ENCODE results near the gene SGMS1. TPM values are rescaled to one million over a fixed set of nuclear protein-coding genes. Genes with fewer than 3 reads are reported as not detected.
"Not testable (repeated sequence)": the region's sequence is repeated elsewhere in the genome, so short reads cannot be mapped to it uniquely, and the experiment has no call there.

Gene SGMS1
- total RNA-seq, 1 donor from 2014 or later: 9.2 TPM

GRCh38 chr10:50431791-50432190 is 192.0 kb downstream of the SGMS1 start:
- Histone ChIP-seq H4K20me1 (ENCODE audit: low read depth) (no peaks in the 10 kb centered on the region), H3K27ac (no peak overlapping the region), H3K9ac (no peak overlapping the region), H3K79me2 (ENCODE audit: low read depth) (no peaks in the 10 kb centered on the region), H3K4me2 (no peak overlapping the region), H3K4me1 (no peaks in the 10 kb centered on the region), H3K27me3 (no peaks in the 10 kb centered on the region), H3F3A (ENCODE audit: low read depth) (no peaks in the 10 kb centered on the region), H3K9me3 (ENCODE audit: low read depth) (no peaks in the 10 kb centered on the region), H3K4me3 (no peak overlapping the region), H3K36me3 (no peaks in the 10 kb centered on the region), H2AFZ (replicated peaks) (no peak overlapping the region)
- H3K36me3 Mint-ChIP-seq: peaks cover 1% of the 10 kb centered on the region
- no peak overlapping the region for H3K4me3 Mint-ChIP-seq
- TF ChIP-seq CTCF (IDR thresholded peaks at IDR 0.05) (no peak), EZH2 (IDR thresholded peaks at IDR 0.05) (no peak)
- H3K4me1 Mint-ChIP-seq: peaks cover 3% of the 10 kb centered on the region
- no peak for DNase-seq (ENCODE audit: low spot score)
- H3K27me3 Mint-ChIP-seq (ENCODE audit: insufficient read depth, low read depth): no peaks in the 10 kb centered on the region
- no peak overlapping the region for H3K27ac Mint-ChIP-seq
- no peaks in the 10 kb centered on the region for H3K9me3 Mint-ChIP-seq

- H3K79me2 ChIP-seq (ENCODE audit: low read depth): no peaks in the 10 kb centered on the region
- no peaks in the 10 kb centered on the region for H3F3A ChIP-seq (ENCODE audit: low read depth)
- no peak overlapping the region for H3K9ac ChIP-seq
- Mint-ChIP-seq H3K4me3 (no peak overlapping the region), H3K4me1 (peaks cover 3% of the 10 kb centered on the region), H3K36me3 (peaks cover 1% of the 10 kb centered on the region), H3K27me3 (ENCODE audit: insufficient read depth, low read depth) (no peaks in the 10 kb centered on the region), H3K9me3 (no peaks in the 10 kb centered on the region), H3K27ac (no peak overlapping the region)
- DNase-seq (ENCODE audit: low spot score): no peak
- no peaks in the 10 kb centered on the region for H3K27me3 ChIP-seq
- H3K36me3 ChIP-seq: no peaks in the 10 kb centered on the region
- H3K4me3 ChIP-seq: no peak overlapping the region
- H3K9me3 ChIP-seq (ENCODE audit: low read depth): no peaks in the 10 kb centered on the region
- TF ChIP-seq EZH2phosphoT487 (IDR thresholded peaks at IDR 0.05) (no peak), CTCF (IDR thresholded peaks at IDR 0.05) (no peak), EZH2 (IDR thresholded peaks at IDR 0.05) (no peak)
- no peaks in the 10 kb centered on the region for H3K4me1 ChIP-seq
- H3K27ac ChIP-seq: no peak overlapping the region
- H2AFZ ChIP-seq (replicated peaks): no peak overlapping the region
- H4K20me1 ChIP-seq (ENCODE audit: low read depth): no peaks in the 10 kb centered on the region
- H3K4me2 ChIP-seq: no peak overlapping the region
Measured at GRCh38 chr10:50431133-50431532, 192.6 kb downstream of the SGMS1 start.

- no peaks in the 10 kb centered on the region for H3K4me1 Mint-ChIP-seq
- no peaks in the 10 kb centered on the region for H3K9me3 ChIP-seq (ENCODE audit: low read depth)
- no peaks in the 10 kb centered on the region for H3F3A ChIP-seq (ENCODE audit: low read depth)
- no peaks in the 10 kb centered on the region for H3K36me3 ChIP-seq
- H3K4me3 ChIP-seq: no peak overlapping the region
- no peak overlapping the region for H2AFZ ChIP-seq (replicated peaks)
- no peak overlapping the region for H3K4me3 Mint-ChIP-seq
- H3K27me3 Mint-ChIP-seq (ENCODE audit: insufficient read depth, low read depth): no peaks in the 10 kb centered on the region
- TF ChIP-seq EZH2phosphoT487 (IDR thresholded peaks at IDR 0.05) (no peak), EZH2 (IDR thresholded peaks at IDR 0.05) (no peak), CTCF (IDR thresholded peaks at IDR 0.05) (no peak)
- no peak overlapping the region for H3K27ac ChIP-seq
- no peak overlapping the region for H3K27ac Mint-ChIP-seq
- no peak overlapping the region for H3K9ac ChIP-seq
- no peak overlapping the region for H3K4me2 ChIP-seq
- no peaks in the 10 kb centered on the region for H3K79me2 ChIP-seq (ENCODE audit: low read depth)
- H4K20me1 ChIP-seq (ENCODE audit: low read depth): no peaks in the 10 kb centered on the region
- H3K9me3 Mint-ChIP-seq: no peaks in the 10 kb centered on the region
- no peaks in the 10 kb centered on the region for H3K27me3 ChIP-seq
- no peaks in the 10 kb centered on the region for H3K4me1 ChIP-seq
- no peaks in the 10 kb centered on the region for H3K36me3 Mint-ChIP-seq
- no peak for DNase-seq (ENCODE audit: low spot score)
Measured at GRCh38 chr10:50426485-50426884, 197.3 kb downstream of the SGMS1 start.

GRCh38 chr10:50425215-50425614 is 198.5 kb downstream of the SGMS1 start:
- H2AFZ ChIP-seq (replicated peaks); H3K9ac ChIP-seq; H3K27ac ChIP-seq; H3K36me3 Mint-ChIP-seq; H3K27me3 Mint-ChIP-seq (ENCODE audit: insufficient read depth, low read depth); DNase-seq (ENCODE audit: low spot score); H3K27ac Mint-ChIP-seq; H3K4me1 Mint-ChIP-seq; H3K36me3 ChIP-seq; H3K27me3 ChIP-seq; H3F3A ChIP-seq (ENCODE audit: low read depth); H3K9me3 ChIP-seq (ENCODE audit: low read depth); H3K4me3 Mint-ChIP-seq; H3K9me3 Mint-ChIP-seq; H3K4me2 ChIP-seq; H3K79me2 ChIP-seq (ENCODE audit: low read depth); H3K4me3 ChIP-seq; H4K20me1 ChIP-seq (ENCODE audit: low read depth); H3K4me1 ChIP-seq: not testable (repeated sequence)

Data from neural progenitor cell (in vitro differentiated cells).